Measurements from ENCODE around the gene TMEM131L.

TMEM131L gene

GRCh38 chr4:153517159-153517558 lies 51.0 kb downstream of the TMEM131L start:
- H3K36me3 Mint-ChIP-seq: peaks cover 18% of the 10 kb centered on the region
- H3K4me3 Mint-ChIP-seq: no peak overlapping the region
- H3K27ac Mint-ChIP-seq: peak overlapping the region; percentile 95
- peaks cover 82% of the 10 kb centered on the region for H3K4me1 Mint-ChIP-seq (ENCODE audit: low read depth)
- no peaks in the 10 kb centered on the region for H3K27me3 Mint-ChIP-seq
- H3K9me3 Mint-ChIP-seq (ENCODE audit: low read depth): no peaks in the 10 kb centered on the region

GRCh38 chr4:153518001-153518400 lies 51.8 kb downstream of the TMEM131L start:
- peaks cover 18% of the 10 kb centered on the region for H3K36me3 Mint-ChIP-seq
- peak overlapping the region; percentile 57 for H3K4me3 Mint-ChIP-seq
- H3K27me3 Mint-ChIP-seq: no peaks in the 10 kb centered on the region
- peak overlapping the region; percentile 95 for H3K27ac Mint-ChIP-seq
- peaks cover 82% of the 10 kb centered on the region for H3K4me1 Mint-ChIP-seq (ENCODE audit: low read depth)
- H3K9me3 Mint-ChIP-seq (ENCODE audit: low read depth): no peaks in the 10 kb centered on the region

- no peaks in the 10 kb centered on the region for H3K9me3 Mint-ChIP-seq (ENCODE audit: low read depth)
- H3K27me3 Mint-ChIP-seq: no peaks in the 10 kb centered on the region
- peak overlapping the region; percentile 95 for H3K27ac Mint-ChIP-seq
- H3K36me3 Mint-ChIP-seq: peaks cover 16% of the 10 kb centered on the region
- H3K4me3 Mint-ChIP-seq: peak overlapping the region; percentile 57
- H3K4me1 Mint-ChIP-seq (ENCODE audit: low read depth): peaks cover 84% of the 10 kb centered on the region
These were observed 52.7 kb downstream of the TMEM131L start for GRCh38 chr4:153518637-153519389.

- Mint-ChIP-seq H3K9me3 (ENCODE audit: low read depth) (no peaks in the 10 kb centered on the region), H3K27ac (peak overlapping the region; percentile 95), H3K36me3 (peaks cover 13% of the 10 kb centered on the region), H3K4me1 (ENCODE audit: low read depth) (peaks cover 86% of the 10 kb centered on the region), H3K4me3 (no peak overlapping the region), H3K27me3 (no peaks in the 10 kb centered on the region)
These were observed 53.5 kb downstream of the TMEM131L start for GRCh38 chr4:153519687-153520086.

GRCh38 chr4:153520227-153520626 lies 54.1 kb downstream of the TMEM131L start:
- Mint-ChIP-seq H3K27ac (peak overlapping the region; percentile 95), H3K4me3 (peak overlapping the region; percentile 75), H3K4me1 (ENCODE audit: low read depth) (peaks cover 88% of the 10 kb centered on the region)

GRCh38 chr4:153520801-153521329 lies 54.7 kb downstream of the TMEM131L start:
- Mint-ChIP-seq H3K27ac (peak overlapping the region; percentile 95), H3K27me3 (no peaks in the 10 kb centered on the region), H3K36me3 (peaks cover 5% of the 10 kb centered on the region), H3K4me1 (ENCODE audit: low read depth) (peaks cover 85% of the 10 kb centered on the region), H3K9me3 (ENCODE audit: low read depth) (no peaks in the 10 kb centered on the region), H3K4me3 (peak overlapping the region; percentile 75)

More at GRCh38 chr4:153520227-153520626, 54.1 kb downstream of the TMEM131L start:
- no peaks in the 10 kb centered on the region for H3K9me3 Mint-ChIP-seq (ENCODE audit: low read depth)
- peaks cover 10% of the 10 kb centered on the region for H3K36me3 Mint-ChIP-seq
- no peaks in the 10 kb centered on the region for H3K27me3 Mint-ChIP-seq

- H3K27me3 Mint-ChIP-seq: no peaks in the 10 kb centered on the region
- H3K9me3 Mint-ChIP-seq (ENCODE audit: low read depth): no peaks in the 10 kb centered on the region
- H3K4me1 Mint-ChIP-seq (ENCODE audit: low read depth): peaks cover 90% of the 10 kb centered on the region
- peak overlapping the region; percentile 75 for H3K4me3 Mint-ChIP-seq
- peak overlapping the region; percentile 95 for H3K27ac Mint-ChIP-seq
- peaks cover 7% of the 10 kb centered on the region for H3K36me3 Mint-ChIP-seq
These were observed 55.3 kb downstream of the TMEM131L start for GRCh38 chr4:153521478-153521877.

GRCh38 chr4:153521999-153522801 lies 56.0 kb downstream of the TMEM131L start:
- no peaks in the 10 kb centered on the region for H3K9me3 Mint-ChIP-seq (ENCODE audit: low read depth)
- H3K27ac Mint-ChIP-seq: peak overlapping the region; percentile 95
- peak overlapping the region; percentile 75 for H3K4me3 Mint-ChIP-seq
- no peaks in the 10 kb centered on the region for H3K27me3 Mint-ChIP-seq
- H3K4me1 Mint-ChIP-seq (ENCODE audit: low read depth): peaks cover 94% of the 10 kb centered on the region
- H3K36me3 Mint-ChIP-seq: peaks cover 7% of the 10 kb centered on the region

GRCh38 chr4:153522802-153523094 lies 56.6 kb downstream of the TMEM131L start:
- H3K27ac Mint-ChIP-seq: peak overlapping the region; percentile 95
- H3K4me1 Mint-ChIP-seq (ENCODE audit: low read depth): peaks cover 94% of the 10 kb centered on the region
- no peaks in the 10 kb centered on the region for H3K27me3 Mint-ChIP-seq
- H3K4me3 Mint-ChIP-seq: peak overlapping the region; percentile 75
- H3K9me3 Mint-ChIP-seq (ENCODE audit: low read depth): no peaks in the 10 kb centered on the region
- H3K36me3 Mint-ChIP-seq: peaks cover 9% of the 10 kb centered on the region

- H3K27me3 Mint-ChIP-seq: no peaks in the 10 kb centered on the region
- peak overlapping the region; percentile 95 for H3K27ac Mint-ChIP-seq
- H3K4me3 Mint-ChIP-seq: peak overlapping the region; percentile 75
- peaks cover 11% of the 10 kb centered on the region for H3K36me3 Mint-ChIP-seq
- no peaks in the 10 kb centered on the region for H3K9me3 Mint-ChIP-seq (ENCODE audit: low read depth)
- peaks cover 94% of the 10 kb centered on the region for H3K4me1 Mint-ChIP-seq (ENCODE audit: low read depth)
These were observed 57.1 kb downstream of the TMEM131L start for GRCh38 chr4:153523164-153523796.

- Mint-ChIP-seq H3K4me3 (peak overlapping the region; percentile 75), H3K27me3 (no peaks in the 10 kb centered on the region), H3K27ac (peak overlapping the region; percentile 95), H3K9me3 (ENCODE audit: low read depth) (no peaks in the 10 kb centered on the region), H3K4me1 (ENCODE audit: low read depth) (peaks cover 94% of the 10 kb centered on the region), H3K36me3 (peaks cover 11% of the 10 kb centered on the region)
These were observed 57.8 kb downstream of the TMEM131L start for GRCh38 chr4:153523941-153524386.

GRCh38 chr4:153524682-153525081 lies 58.5 kb downstream of the TMEM131L start:
- H3K36me3 Mint-ChIP-seq: peaks cover 10% of the 10 kb centered on the region
- no peaks in the 10 kb centered on the region for H3K27me3 Mint-ChIP-seq
- peaks cover 94% of the 10 kb centered on the region for H3K4me1 Mint-ChIP-seq (ENCODE audit: low read depth)
- no peaks in the 10 kb centered on the region for H3K9me3 Mint-ChIP-seq (ENCODE audit: low read depth)
- peak overlapping the region; percentile 51 for H3K4me3 Mint-ChIP-seq
- peak overlapping the region; percentile 95 for H3K27ac Mint-ChIP-seq

- Mint-ChIP-seq H3K9me3 (ENCODE audit: low read depth) (no peaks in the 10 kb centered on the region), H3K4me1 (ENCODE audit: low read depth) (peaks cover 96% of the 10 kb centered on the region), H3K27ac (peak overlapping the region; percentile 98), H3K27me3 (no peaks in the 10 kb centered on the region), H3K36me3 (peaks cover 10% of the 10 kb centered on the region), H3K4me3 (peak overlapping the region; percentile 80)
These were observed 61.5 kb downstream of the TMEM131L start for GRCh38 chr4:153527690-153528089.

- peak overlapping the region; percentile 98 for H3K27ac Mint-ChIP-seq
- H3K4me3 Mint-ChIP-seq: peak overlapping the region; percentile 80
- H3K9me3 Mint-ChIP-seq (ENCODE audit: low read depth): no peaks in the 10 kb centered on the region
- H3K4me1 Mint-ChIP-seq (ENCODE audit: low read depth): peaks cover 92% of the 10 kb centered on the region
- no peaks in the 10 kb centered on the region for H3K27me3 Mint-ChIP-seq
- H3K36me3 Mint-ChIP-seq: peaks cover 10% of the 10 kb centered on the region
These were observed 62.7 kb downstream of the TMEM131L start for GRCh38 chr4:153528705-153529485.

Data from activated naive CD8-positive, alpha-beta T cell (primary cell).